Left ventricle myocardium inferior (tissue), 1 donor: ENCODE measurements around the gene TOX4. TPM values are rescaled to one million over a fixed set of nuclear protein-coding genes. Genes with fewer than 3 reads are reported as not detected.
"Not testable (repeated sequence)": the region's sequence is repeated elsewhere in the genome, so short reads cannot be mapped to it uniquely, and the experiment has no call there.

ENCODE experiments used
- DNase-seq: peaks from one replicate; pipeline ENCODE4 v3.0.0-alpha.2; 2020
- H3K27ac ChIP-seq: fragments of 200-600 bp; replicated peaks from 2 replicates; pipeline ENCODE4 v1.8.0; 2021
- H3K27me3 ChIP-seq: fragments of 200-600 bp; 2 replicates; pipeline ENCODE4 v1.8.0; 2021; ENCODE audit warnings: low read depth
- H3K36me3 ChIP-seq: fragments of 200-600 bp; 2 replicates; pipeline ENCODE4 v1.8.0; 2021
- H3K4me1 ChIP-seq: fragments of 200-600 bp; 2 replicates; pipeline ENCODE4 v1.8.0; 2021
- H3K4me3 ChIP-seq: fragments of 200-600 bp; 2 replicates; pipeline ENCODE4 v1.8.0; 2021; ENCODE audit warnings: mild to moderate bottlenecking, moderate library complexity
- H3K9me3 ChIP-seq: fragments of 200-600 bp; replicated peaks from 2 replicates; pipeline ENCODE4 v1.8.0; 2021
- CTCF ChIP-seq: fragments of 200-600 bp; IDR thresholded peaks from 2 replicates; pipeline ENCODE4 v1.8.0; 2021; ENCODE audit warnings: antibody characterized with exemption, mild to moderate bottlenecking, borderline replicate concordance
- intact Hi-C: fragments of 100-400 bp; cut with micrococcal nuclease; formaldehyde crosslinking; loops from one replicate; pipeline ENCODE4 v1.11.0; 2022
- total RNA-seq: library from RNA; stranded (reverse); fragmentation: NEBNext Ultra II Directional; extraction: Animal tissue kit (Norgen Biotek cat#: 25700); gene quantifications from one replicate; pipeline ENCODE4 v1.2.1, GENCODE V29; 2021
- donor health status: DM: no; HTN: yes; CAD: no; lungs with severe emphysema.

TOX4 gene
- total RNA-seq, 1 donor from 2014 or later, result 84.8 TPM

- TF ChIP-seq CTCF, result no peak
- Histone ChIP-seq H3K4me1 (peaks cover 21% of the 10 kb centered on the region), H3K4me3 (no peak overlapping the region), H3K27ac (no peak overlapping the region), H3K9me3 (no peaks in the 10 kb centered on the region), H3K36me3 (no peaks in the 10 kb centered on the region), H3K27me3 (no peaks in the 10 kb centered on the region)
- intact Hi-C loops, result no loop called here
- DNase-seq, result no peak
These were observed 36.1 kb upstream of the TOX4 start for GRCh38 chr14:21440859-21441258.

- H3K27me3 ChIP-seq, intact Hi-C loops, H3K36me3 ChIP-seq, H3K27ac ChIP-seq, DNase-seq, H3K4me1 ChIP-seq, H3K4me3 ChIP-seq, H3K9me3 ChIP-seq: not testable (repeated sequence)
These were observed 34.3 kb upstream of the TOX4 start for GRCh38 chr14:21442657-21443056.

GRCh38 chr14:21449899-21450216, 27.1 kb upstream of the TOX4 start:
- no peak for DNase-seq
- intact Hi-C loops, result no loop called here
- Histone ChIP-seq H3K4me1 (peaks cover 32% of the 10 kb centered on the region), H3K4me3 (no peak overlapping the region), H3K9me3 (no peaks in the 10 kb centered on the region), H3K27me3 (no peaks in the 10 kb centered on the region), H3K27ac (no peak overlapping the region), H3K36me3 (no peaks in the 10 kb centered on the region)
- TF ChIP-seq CTCF, result no peak

GRCh38 chr14:21454843-21455544, 22.0 kb upstream of the TOX4 start:
- peaks cover 7% of the 10 kb centered on the region for H3K36me3 ChIP-seq
- H3K27ac ChIP-seq, result peak overlapping the region; percentile 97
- intact Hi-C loops, result no loop called here
- peaks cover 33% of the 10 kb centered on the region for H3K4me1 ChIP-seq
- no peak for TF ChIP-seq CTCF
- no peak for DNase-seq
- H3K9me3 ChIP-seq, result no peaks in the 10 kb centered on the region
- H3K4me3 ChIP-seq, result peak overlapping the region; percentile 94
- H3K27me3 ChIP-seq, result no peaks in the 10 kb centered on the region

- DNase-seq, result no peak
- H3K9me3 ChIP-seq, result no peaks in the 10 kb centered on the region
- H3K27me3 ChIP-seq, result no peaks in the 10 kb centered on the region
- H3K27ac ChIP-seq, result peak overlapping the region; percentile 97
- peaks cover 8% of the 10 kb centered on the region for H3K36me3 ChIP-seq
- H3K4me1 ChIP-seq, result peaks cover 28% of the 10 kb centered on the region
- no peak for TF ChIP-seq CTCF
- intact Hi-C loops, result no loop called here
- peak overlapping the region; percentile 94 for H3K4me3 ChIP-seq
These were observed 21.4 kb upstream of the TOX4 start for GRCh38 chr14:21455592-21455911.

- H3K27me3 ChIP-seq, result no peaks in the 10 kb centered on the region
- H3K9me3 ChIP-seq, result no peaks in the 10 kb centered on the region
- TF ChIP-seq CTCF, result peak; percentile 65
- intact Hi-C loops, result no loop called here
- peak within 1 kb of the TSS; percentile 94 for H3K4me3 ChIP-seq
- peaks cover 28% of the 10 kb centered on the region for H3K4me1 ChIP-seq
- H3K27ac ChIP-seq, result peak within 1 kb of the TSS; percentile 97
- peak; percentile 99 for DNase-seq
- H3K36me3 ChIP-seq, result peaks cover 14% of the 10 kb centered on the region
These were observed 20.9 kb upstream of the TOX4 start, which contains the start of gene CHD8 for GRCh38 chr14:21455912-21456667. Gene CHD8 (minus strand): TSS chr14:21456123. CDS start chr14:21431643, 24,480 bp downstream.
